Activated CD4-positive, alpha-beta T cell treated with anti-CD3 and anti-CD28 coated beads, Interleukin-2, amount 50 U/mL, for 16 hours (primary cell): Measurements from ENCODE around the gene CXorf65.

Experiments
- DNase-seq: peaks from one replicate; pipeline ENCODE4 v3.0.0-alpha.2; 2020

Gene CXorf65

GRCh38 chrX:71060127-71060526 is 46.4 kb downstream of the CXorf65 start:
- DNase-seq = no peak

- DNase-seq = no peak
Measured at GRCh38 chrX:71057848-71058530, 48.6 kb downstream of the CXorf65 start.

GRCh38 chrX:71056867-71057266 is 49.7 kb downstream of the CXorf65 start:
- DNase-seq = no peak
